SK-MEL-5 (cell line): ENCODE data around the gene TMEM131L. TPM values are rescaled to one million over a fixed set of nuclear protein-coding genes. Genes with fewer than 3 reads are reported as not detected.
"Not testable (repeated sequence)": the region's sequence is repeated elsewhere in the genome, so short reads cannot be mapped to it uniquely, and the experiment has no call there.

ENCODE experiments used
- DNase-seq: peaks from one replicate; pipeline ENCODE4 v3.0.0-alpha.2; 2016; ENCODE audit warnings: low read depth, low spot score
- in situ Hi-C: cut with HindIII; loops from 2 replicates; pipeline ENCODE4 v1.10.0; 2016; ENCODE audit warnings: low sequenced_read_pairs, high pct_unique_total_duplicates, low pct_unique_long_range_greater_than_20kb
- polyA plus RNA-seq, 2 experiments: library from polyadenylated mRNA; depleted of rRNA; stranded (reverse); fragments of >200 nt; gene quantifications; 2 replicates each; pipeline ENCODE4 v1.2.3, GENCODE V29; 2015
- total RNA-seq: library from RNA; depleted of rRNA; stranded (reverse); fragments of >200 nt; shearing (Covaris generic); gene quantifications from 2 replicates; pipeline ENCODE4 v1.2.3, GENCODE V29; 2014; rRNA removed

TMEM131L gene, protein sequence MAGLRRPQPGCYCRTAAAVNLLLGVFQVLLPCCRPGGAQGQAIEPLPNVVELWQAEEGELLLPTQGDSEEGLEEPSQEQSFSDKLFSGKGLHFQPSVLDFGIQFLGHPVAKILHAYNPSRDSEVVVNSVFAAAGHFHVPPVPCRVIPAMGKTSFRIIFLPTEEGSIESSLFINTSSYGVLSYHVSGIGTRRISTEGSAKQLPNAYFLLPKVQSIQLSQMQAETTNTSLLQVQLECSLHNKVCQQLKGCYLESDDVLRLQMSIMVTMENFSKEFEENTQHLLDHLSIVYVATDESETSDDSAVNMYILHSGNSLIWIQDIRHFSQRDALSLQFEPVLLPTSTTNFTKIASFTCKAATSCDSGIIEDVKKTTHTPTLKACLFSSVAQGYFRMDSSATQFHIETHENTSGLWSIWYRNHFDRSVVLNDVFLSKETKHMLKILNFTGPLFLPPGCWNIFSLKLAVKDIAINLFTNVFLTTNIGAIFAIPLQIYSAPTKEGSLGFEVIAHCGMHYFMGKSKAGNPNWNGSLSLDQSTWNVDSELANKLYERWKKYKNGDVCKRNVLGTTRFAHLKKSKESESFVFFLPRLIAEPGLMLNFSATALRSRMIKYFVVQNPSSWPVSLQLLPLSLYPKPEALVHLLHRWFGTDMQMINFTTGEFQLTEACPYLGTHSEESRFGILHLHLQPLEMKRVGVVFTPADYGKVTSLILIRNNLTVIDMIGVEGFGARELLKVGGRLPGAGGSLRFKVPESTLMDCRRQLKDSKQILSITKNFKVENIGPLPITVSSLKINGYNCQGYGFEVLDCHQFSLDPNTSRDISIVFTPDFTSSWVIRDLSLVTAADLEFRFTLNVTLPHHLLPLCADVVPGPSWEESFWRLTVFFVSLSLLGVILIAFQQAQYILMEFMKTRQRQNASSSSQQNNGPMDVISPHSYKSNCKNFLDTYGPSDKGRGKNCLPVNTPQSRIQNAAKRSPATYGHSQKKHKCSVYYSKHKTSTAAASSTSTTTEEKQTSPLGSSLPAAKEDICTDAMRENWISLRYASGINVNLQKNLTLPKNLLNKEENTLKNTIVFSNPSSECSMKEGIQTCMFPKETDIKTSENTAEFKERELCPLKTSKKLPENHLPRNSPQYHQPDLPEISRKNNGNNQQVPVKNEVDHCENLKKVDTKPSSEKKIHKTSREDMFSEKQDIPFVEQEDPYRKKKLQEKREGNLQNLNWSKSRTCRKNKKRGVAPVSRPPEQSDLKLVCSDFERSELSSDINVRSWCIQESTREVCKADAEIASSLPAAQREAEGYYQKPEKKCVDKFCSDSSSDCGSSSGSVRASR (N-terminal part only)
- 7.8 and 10.9 TPM in 2 replicates for total RNA-seq
- 6.4 and 7.1 TPM in 2 replicates for polyA plus RNA-seq (2015; cell fraction: cytosol; rRNA removed)
- polyA plus RNA-seq (2015; cell fraction: nucleus; rRNA removed) = 12.0 and 15.8 TPM in 2 replicates

DNA sequence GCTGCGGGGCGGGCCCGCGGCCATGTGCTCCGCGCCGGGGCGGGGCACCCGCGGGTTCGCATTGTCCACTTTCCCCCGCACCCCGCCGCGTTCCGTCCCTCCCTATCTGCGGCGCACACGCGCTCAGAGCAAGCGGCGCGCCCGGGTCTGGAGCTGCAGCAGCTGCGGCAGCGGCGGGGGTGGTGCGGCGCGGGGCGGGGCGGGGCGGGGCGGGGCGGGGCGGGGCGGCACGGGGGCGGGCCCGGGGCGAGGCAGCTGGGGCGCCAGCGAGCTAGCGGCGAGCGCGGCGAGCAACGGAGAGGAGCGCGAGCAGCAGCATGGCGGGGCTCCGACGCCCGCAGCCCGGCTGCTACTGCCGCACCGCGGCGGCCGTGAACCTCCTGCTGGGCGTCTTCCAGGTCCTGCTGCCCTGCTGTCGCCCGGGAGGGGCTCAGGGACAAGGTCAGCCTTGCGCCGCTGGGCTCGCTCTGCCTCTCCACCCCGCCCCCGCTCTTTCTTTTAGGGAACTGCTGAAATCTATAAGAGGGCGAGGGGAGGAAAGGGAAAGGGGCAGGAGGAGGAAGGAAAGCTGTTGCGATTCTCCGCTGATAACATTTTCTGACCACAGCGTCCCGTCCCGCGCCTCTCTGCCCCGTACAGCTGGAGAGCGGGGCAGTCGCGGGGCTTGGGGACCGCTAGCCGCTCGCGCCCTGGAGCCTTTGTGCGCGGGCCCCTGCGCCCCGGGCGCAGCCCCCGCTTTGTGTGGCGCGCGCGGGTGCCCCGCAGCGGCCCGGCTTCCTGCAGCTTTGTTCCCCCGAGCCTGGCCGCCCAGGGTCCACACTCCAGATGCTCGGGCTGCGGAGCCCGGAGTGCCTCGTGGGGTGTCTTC lies at the start of gene TMEM131L:
Gene TMEM131L, plus strand, starts transcription at position 280 of the 868 bp plus-strand sequence. Its CDS starts 38 bp downstream, at position 318.
- DNase-seq = peak; percentile 57
- in situ Hi-C loops = no loop called here

DNA sequence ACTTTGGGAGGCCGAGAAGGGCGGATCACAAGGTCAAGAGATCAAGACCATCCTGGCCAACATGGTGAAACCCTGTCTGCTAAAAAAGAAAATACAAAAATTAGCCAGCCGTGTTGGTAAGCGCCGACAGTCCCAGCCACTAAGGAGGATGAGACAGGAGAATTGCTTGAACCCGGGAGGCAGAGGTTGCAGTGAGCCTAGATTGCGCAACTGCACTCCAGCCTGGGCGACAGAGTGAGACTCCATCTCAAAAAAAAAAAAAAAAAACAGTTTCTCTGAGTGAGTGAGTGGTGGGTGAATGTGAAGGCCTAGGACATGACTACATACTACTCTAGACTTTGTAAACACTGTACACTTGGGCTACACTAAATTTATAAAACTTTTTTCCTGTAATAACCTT lies 49.7 kb upstream of the TMEM131L start:
- in situ Hi-C loops, DNase-seq: not testable (repeated sequence)

DNA sequence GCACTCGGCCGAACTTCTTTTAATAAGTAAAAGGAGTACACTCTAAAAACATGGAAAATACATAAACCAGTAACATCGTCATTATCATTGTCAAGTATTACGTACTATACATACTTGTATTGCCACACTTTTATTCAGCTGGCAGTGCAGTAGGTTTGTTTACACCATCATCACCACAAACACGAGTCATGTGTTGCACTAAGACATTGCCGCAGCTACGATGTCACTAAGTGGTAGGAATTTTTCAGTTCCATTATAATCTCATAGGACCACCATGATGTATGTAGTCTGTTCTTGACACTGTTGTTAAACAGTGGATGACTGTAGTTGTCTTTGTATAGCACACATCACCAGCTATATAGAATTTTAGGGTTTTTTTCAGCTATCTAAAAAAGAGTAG lies 48.0 kb upstream of the TMEM131L start:
- peak; percentile 81 for DNase-seq
- in situ Hi-C loops = no loop called here

DNA sequence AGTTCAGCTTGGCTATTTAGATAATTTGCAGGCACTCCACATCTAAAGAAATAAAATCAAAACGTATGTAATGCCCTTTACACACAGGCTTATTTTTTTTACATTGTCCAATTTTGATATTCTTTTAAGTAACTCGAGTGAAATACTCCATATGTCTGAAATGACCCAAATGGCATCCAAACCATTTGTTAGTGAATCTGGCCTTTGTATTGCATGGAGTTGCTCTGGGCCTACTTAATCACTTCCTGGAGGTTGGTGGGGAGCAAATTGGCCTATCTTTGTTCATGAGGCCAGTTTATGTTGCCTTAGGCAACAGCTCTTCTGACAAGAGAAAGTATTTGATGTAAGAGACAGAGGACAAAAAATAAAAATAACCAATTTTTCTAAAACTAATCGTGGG lies 47.6 kb upstream of the TMEM131L start:
- DNase-seq = peak; percentile 95
- in situ Hi-C loops = no loop called here

DNA sequence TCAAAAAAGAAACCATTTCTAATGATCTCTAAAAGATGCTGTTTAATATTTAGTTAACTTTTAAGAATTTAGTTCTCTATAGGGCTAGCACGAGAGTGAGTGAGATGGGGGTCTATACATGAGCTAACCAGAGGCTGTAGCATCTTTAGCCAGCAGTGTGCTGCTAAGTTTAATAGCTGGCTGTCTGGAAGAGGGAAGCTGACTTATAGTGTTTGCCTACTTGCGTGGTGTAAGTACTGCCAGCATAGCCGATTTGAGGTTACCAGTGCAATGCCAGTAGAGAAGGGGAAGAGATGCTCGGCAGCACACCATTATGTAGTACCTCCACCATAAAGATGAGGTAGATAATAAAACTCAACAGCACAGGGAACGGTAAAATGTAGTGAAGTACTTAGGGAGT lies 47.1 kb upstream of the TMEM131L start:
- in situ Hi-C loops = no loop called here
- DNase-seq = peak; percentile 41

DNA sequence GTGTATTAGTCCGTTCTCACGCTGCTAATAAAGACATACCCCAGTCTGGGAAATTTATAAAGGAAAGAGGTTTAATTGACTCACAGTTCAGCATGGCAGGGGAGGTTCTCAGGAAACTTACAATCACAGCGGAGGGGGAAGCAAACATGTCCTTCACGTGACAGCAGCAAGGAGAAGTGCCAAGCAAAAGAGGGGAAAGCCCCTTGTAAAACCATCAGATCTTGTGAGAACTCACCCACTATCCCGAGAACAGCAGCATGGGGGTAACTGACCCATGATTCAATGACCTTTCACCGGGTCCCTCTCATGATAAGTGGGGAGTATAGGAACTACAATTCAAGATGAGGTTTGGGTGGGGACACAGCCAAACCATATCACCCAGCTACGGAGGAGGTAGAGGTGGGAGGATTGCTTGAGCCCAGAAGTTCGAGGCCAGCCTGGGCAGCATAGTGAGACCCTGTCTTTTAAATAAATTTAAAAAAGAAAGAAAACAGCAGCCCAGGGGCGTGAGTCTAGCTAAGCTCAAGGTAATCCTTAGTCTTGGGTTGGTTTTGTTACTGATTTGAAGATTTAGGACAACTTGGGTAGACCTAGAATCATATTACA lies 46.4 kb upstream of the TMEM131L start:
- peak; percentile 27 for DNase-seq
- in situ Hi-C loops = no loop called here

DNA sequence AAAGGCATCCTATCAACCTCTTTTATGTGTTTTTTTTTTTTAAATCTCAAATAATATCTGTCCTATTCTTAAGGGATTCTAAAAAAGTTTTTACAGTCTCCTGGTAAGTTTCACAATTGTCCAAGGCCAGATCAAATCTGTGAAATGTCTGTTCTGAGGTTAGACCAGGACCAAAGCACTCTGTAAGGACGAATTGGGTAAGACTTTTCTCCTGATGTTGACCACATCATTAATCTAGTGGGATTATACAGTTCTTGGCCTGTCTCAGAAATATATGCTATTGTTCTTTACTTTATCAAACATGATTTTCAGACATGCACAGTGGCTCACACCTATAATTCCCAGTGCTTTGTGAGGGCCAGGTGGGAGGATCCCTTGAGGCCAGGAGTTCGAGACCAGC lies 45.8 kb upstream of the TMEM131L start:
- in situ Hi-C loops = no loop called here
- no peak for DNase-seq

DNA sequence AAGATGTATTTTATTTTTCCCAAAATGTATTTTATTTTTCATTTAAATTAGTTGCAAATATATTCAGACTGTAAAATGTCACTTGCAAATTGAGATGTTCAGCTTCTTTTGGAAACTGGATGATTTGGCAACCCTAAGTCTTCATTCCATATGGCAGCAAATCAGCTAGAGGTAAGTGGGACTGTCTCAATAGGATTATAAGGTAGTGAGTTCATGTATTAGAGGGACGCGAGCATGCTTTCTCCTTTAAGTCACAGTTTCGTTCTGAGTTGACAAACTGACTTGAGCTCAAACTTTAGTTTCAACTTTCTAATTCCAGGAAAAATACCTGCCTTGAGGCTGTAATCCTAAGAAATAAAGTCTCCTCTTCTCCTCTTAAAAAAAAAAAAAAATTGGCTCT lies 44.2 kb upstream of the TMEM131L start:
- in situ Hi-C loops = no loop called here
- DNase-seq = no peak

DNA sequence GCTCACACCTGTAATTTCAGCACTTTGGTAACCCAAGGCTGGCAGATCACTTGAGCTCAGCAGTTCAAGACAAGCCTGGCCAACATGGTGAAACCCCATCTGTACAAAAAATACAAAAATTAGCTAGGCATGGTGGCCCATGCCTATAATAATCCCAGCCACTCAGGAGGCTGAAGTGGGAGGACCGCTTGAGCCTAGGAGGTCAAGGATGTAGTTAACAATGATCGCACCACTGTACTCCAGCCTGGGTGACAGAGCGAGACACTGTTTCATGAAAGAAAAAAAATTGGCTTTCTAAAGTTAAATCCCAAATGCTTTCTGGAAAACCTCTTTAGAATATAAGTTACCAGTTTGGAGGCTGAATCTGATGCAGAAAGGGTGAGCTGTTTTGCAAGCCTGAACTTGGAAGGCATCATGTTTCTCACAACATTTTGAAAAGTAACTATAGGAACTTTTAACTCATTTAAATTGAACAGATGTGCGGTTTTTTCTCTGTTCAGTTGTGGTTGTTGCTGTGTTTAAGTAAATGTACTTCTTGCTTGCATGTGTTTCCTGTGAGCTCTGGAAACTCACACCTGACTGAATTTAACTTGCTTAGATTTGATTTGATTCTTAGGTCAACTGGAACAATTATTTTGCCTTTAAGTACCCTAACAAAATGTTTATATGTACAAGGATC lies 39.8 kb upstream of the TMEM131L start:
- in situ Hi-C loops = no loop called here
- DNase-seq = no peak

DNA sequence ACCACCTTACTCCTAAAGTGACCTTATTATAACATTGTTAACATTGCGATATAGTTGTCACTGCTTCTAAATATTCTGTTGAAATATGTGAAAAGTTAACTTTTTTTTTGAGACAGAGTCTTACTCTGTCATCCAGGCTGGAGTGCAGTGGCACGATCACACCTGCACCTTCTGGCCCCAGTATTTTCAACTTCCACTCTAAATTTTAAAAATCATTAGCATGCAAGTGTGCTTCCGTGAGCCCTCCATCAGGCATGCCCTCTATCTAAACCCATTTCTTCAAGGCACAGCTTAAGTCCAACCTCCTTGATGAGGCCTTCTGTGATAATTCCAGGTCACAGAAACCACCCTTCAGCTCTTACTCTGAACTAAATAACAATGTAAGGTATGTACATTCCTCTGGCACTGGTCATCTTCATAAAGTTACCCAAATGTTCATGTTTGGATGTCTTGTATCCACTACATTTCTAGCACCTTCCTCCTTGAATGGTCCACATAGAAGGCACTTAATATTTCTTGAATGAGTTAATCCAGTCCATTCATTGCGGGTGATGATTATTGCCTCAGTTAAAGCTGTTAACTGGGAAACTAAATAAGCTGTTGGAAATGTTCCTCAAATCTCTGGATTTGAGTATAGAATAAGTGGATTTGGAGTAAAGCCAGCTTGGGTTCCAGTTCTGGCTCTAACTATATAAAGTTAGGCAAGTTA lies 38.6 kb upstream of the TMEM131L start:
- DNase-seq = no peak
- in situ Hi-C loops = no loop called here

DNA sequence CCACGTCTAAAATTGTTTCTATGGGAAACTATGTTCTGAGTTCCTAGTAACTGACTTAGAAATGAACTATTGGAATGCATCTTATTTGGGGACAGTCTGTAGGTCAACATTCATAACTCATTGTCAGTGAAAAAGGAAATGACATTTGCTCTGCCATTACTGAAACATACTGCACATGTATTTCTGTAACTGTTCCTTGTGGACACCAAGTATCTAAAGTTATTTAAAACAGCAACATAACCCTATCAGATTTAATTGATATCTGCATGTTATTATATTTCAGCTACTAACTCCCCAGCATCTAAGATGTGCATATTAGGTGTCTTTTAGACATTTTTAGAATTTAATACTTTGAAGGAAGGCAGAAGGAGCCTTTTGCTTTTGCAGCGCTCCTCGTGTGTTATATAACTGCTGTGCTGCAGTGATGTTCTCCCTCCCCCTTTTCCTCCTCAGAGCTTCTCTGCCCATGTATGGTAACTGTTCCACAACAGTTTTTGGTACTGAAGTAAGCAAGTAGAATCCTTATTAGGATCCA lies 37.2 kb upstream of the TMEM131L start:
- no peak for DNase-seq
- in situ Hi-C loops = no loop called here

DNA sequence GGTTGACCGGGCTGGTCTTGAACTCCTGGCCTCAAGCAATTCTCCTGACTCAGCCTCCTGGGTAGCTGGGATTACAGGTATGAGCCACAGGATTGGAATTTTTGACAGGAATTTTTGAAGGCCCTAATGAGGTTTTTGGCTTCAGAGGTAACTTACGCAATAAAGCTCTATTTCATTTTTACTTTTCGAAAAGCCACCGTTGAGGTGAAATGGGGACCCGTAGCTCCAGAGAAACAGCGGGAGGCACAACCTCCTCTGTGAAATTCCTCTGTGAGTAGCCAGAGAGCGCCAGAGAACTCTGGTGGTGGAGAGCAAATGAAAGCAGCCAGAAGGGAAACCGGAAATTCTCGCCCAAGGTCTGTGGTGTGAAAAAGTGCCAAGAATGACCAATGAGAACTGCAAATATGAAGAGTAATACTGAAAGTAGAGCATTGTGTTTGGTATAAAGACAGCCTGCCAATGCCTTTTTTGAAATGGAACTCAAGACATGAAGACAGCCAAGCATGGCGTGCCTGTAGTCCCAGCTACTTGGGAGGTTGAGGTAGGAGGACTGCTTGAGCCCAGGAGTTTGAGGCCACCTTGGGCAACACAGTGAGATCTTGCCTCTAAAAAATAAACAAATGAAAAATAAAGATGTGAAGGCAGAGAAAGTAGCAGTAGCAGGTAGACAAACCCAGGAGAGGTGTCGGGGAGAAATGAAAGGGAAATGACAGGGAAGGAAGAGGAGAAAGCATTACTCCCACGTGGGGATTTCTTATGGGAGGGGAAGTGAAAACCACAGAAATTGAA lies 33.0 kb upstream of the TMEM131L start:
- in situ Hi-C loops = no loop called here
- peak; percentile 84 for DNase-seq

DNA sequence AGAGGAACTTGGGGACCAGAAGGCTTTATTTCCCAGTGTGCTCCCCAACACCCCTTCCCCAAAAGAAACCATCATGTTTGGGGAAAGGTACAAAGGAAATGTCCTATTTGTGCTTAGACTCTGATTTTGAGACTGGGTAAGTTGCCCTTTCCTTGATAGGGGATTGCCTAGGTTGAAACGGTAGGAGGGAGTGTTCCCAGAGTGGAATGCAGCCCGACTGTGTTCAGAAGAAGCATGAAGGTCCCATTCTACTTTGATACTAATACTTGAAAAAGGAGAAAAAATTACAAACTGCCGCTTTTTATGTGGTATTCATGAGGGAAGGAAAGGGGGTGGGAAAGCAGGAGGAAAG lies 32.4 kb upstream of the TMEM131L start:
- DNase-seq = no peak
- in situ Hi-C loops = no loop called here

DNA sequence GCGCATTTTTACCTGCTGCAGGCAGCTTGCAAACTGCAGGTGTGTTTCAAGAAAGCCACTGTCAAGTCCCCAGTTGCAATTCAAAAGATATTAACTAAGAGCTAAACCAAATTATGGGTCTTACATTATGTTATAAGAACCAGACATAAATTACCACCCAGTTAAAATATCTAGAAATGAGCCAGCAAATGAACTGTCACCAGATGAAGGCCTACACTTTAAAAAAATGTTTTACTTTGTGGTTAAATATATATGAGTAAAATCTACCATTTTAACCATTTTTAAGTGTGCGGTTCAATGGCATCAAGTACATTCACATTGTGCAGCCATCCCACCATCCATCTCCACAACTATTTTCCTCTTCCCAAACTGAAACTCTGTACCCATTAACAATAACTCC lies 32.0 kb upstream of the TMEM131L start:
- in situ Hi-C loops = no loop called here
- no peak for DNase-seq
